HG03342 (cell line): ENCODE results near the gene TTC1.
"Not testable (repeated sequence)": the region's sequence is repeated elsewhere in the genome, so short reads cannot be mapped to it uniquely, and the experiment has no call there.

Experiments used
- ATAC-seq: cut with Tn5 transposase; IDR thresholded peaks from one replicate; pipeline ENCODE4 v1.9.1; 2021; ENCODE audit warnings: mild to moderate bottlenecking, moderate library complexity; ENCODE audit not compliant: unreplicated experiment

Gene TTC1, protein sequence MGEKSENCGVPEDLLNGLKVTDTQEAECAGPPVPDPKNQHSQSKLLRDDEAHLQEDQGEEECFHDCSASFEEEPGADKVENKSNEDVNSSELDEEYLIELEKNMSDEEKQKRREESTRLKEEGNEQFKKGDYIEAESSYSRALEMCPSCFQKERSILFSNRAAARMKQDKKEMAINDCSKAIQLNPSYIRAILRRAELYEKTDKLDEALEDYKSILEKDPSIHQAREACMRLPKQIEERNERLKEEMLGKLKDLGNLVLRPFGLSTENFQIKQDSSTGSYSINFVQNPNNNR

GRCh38 chr5:160008877-160009590, at the start of gene TTC1:
TSS of gene TTC1 (plus strand) at chr5:160009139. CDS start at chr5:160010529, 1,390 bp downstream.
- ATAC-seq, result peak; percentile 100

- ATAC-seq, result no peak
Measured at GRCh38 chr5:159961176-159962160, 47.5 kb upstream of the TTC1 start.

- ATAC-seq, result no peak
Measured at GRCh38 chr5:159962214-159962613, 46.7 kb upstream of the TTC1 start.

GRCh38 chr5:159963935-159964334, 45.0 kb upstream of the TTC1 start:
- ATAC-seq, result no peak

DNA sequence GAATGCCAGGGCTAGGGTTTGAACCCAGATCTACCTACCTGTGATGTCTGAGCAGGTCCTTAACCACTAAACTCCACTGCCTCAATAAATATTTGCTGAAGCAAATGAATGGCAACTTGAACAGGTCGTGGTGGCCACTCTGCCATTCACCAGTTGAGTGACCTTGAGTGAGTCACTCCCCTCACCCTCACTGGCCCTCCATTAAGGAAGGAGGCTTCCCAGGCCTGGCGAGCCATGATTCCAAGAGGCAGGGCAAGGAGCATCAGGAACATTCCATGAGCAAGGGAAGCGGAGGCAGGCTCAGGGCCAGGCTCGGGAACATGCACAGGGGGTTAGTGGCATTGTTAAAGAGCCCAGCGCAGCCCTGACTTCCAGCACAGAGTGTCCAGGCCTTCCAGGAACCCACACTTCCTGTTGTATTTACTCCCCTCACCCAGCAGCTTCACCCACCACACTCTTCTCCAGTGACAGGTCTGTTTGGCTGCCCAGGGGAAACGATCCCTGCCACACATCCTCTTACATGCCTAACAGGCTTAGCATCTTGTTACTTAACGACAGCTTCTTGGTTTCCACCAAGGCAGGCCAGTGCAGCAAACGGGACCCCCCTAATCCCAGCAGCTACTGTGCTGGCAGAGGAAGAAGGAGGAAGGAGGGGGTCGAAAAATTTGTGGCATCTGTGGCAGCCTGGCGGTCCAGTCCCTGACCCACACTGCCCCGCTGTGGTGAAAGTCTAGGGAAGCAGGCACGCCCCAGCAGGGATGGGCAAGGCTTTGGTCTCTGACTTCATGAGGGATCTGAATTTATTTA, 43.7 kb upstream of the TTC1 start:
- no peak for ATAC-seq

DNA sequence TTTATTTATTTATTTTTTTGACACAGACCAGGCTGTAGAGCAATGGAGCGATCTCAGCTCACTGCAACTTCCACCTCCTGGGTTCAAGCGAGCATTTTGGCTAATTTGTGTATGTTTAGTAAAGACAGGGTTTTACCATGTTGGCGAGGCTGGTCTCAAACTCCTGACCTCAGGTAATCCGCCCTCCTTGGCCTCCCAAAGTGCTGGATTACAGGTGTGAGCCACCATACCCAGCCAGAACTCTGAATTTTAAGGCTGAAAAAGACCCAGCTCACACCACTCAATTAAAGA, 43.2 kb upstream of the TTC1 start:
- not testable (repeated sequence) for ATAC-seq

DNA sequence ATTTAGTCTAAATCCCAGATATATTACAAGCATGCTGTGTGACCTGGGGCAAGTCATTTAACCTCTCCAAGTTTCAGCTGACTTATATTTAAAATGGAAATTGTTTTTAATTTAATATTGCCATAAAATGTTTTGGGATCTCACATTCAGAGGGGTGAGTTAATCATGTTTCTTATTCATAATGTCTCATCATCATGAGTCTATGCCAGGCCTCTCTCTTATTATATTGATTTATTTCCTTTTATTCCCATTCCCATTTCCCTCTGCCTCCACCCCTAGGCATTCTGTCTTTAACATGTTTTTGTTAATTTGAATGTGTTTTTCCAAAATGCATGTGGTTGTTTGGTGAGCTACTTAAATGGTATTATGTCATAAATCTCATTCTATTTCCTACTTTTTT, 39.0 kb upstream of the TTC1 start:
- no peak for ATAC-seq

DNA sequence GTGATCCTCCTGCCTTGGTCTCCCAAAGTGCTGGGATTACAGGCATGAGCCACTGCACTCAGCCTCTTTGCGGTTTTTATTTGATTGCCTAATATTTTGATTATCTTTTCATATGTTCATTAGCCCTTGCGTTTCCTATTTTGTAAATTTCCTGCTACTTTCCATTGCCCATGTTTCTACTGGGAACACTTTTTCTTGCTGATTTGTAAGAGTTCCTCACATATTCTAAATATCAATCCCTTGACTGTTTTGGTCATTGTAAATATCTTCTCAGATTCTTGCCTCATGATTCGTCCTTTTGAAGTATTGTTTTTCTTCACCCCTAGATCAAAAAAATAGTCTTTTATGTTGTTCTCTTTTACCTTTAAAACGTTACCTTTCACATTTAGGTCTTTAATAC, 37.9 kb upstream of the TTC1 start:
- no peak for ATAC-seq

DNA sequence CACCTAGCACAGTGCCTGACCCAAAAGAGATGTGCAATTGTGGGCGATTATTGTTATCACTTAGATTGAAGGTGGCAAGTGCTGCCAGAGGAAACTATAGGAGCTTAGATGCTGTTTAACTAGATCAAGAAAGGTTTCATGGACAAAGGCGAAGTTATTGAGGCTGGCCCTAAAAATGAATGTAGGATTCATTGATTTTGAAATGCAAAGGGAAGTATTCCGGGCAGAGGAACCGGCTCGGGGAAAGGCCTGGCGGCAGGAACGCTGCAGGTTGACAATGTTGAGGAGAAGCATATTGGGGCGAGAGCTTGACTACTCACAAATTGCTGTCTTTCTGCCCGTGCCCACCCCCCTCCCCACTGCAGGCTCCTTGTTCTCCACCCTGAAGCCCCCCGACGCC, 37.4 kb upstream of the TTC1 start:
- no peak for ATAC-seq

GRCh38 chr5:159971931-159972461, 36.9 kb upstream of the TTC1 start:
- ATAC-seq, result no peak

DNA sequence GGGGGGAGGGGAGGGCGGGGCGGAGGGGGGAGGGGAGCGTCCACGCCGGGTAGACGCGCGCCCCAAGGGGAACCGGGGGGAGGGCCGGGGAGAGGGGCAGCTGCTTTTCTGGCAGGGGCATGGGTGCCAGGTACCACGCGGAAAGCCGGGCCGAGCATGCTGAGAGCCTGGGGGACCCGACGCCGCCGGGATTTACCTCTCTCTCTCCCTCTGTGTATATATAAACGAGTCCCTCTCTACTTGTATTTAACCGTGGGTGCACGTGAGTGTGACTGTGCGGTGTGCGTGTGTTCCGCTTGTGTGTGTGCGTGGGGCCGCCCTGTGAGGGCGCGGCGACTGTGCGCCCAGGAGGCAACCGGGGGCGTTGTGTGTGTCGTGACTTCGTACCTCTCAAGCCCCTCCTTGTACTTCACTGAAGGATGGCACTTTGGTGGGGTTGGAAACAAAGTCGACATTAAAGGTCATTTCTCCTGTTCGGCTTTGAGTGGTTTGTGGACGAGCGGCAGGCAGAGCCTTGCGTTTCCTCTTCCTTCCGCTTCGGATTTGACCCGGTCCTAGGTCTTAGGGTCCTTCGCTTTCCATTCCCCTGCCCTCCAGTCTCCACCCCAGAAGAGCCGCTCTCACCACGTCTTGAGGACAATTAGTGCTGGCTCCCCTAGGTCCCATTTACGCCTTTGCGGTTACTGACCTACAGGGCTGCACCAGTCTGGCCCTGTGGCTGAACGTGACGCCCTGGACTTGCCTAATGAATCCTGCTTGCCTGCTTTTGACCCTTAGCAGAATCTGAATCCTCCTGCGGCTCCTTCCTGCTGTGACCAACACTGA, 36.2 kb upstream of the TTC1 start:
- ATAC-seq, result no peak

- ATAC-seq, result no peak
Measured at GRCh38 chr5:159975462-159976019, 33.4 kb upstream of the TTC1 start.

- ATAC-seq, result no peak
Measured at GRCh38 chr5:159976921-159977320, 32.0 kb upstream of the TTC1 start.

- ATAC-seq, result no peak
Measured at GRCh38 chr5:159978358-159978757, 30.6 kb upstream of the TTC1 start.

DNA sequence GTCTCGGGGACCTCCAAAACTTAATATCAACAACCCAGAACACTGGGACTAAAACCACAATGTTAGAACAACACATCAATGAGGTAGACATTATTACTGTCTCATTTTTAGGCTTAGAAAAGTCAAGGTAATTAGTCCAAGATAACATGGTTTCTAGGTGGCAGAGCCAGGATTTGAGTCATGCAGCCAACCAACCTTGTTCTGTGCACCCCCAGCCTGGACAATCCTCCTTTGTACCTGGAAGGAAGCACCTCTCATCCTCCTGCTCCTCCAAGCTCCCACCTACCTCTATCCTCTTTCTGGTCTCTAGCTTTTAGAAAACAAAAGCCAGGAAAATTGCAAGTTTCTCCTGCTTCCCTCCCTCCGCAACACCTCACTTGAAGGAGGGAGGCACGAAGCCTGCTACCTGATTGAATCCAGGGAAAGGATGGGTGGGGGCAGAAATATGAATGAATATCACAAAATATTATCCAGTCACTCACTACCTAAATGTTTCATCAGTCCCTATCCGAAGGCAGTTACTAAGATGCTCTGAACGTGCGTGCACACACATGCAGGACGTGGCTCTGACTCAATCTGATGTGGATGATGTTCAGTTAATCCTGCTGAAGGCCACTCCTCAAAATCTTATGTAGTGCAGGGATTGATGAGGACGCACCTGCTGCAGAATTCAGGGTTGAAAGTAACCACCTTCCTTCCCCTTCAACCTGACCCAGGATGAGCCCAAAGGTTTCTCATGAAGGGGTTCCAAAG, 26.3 kb upstream of the TTC1 start:
- no peak for ATAC-seq

DNA sequence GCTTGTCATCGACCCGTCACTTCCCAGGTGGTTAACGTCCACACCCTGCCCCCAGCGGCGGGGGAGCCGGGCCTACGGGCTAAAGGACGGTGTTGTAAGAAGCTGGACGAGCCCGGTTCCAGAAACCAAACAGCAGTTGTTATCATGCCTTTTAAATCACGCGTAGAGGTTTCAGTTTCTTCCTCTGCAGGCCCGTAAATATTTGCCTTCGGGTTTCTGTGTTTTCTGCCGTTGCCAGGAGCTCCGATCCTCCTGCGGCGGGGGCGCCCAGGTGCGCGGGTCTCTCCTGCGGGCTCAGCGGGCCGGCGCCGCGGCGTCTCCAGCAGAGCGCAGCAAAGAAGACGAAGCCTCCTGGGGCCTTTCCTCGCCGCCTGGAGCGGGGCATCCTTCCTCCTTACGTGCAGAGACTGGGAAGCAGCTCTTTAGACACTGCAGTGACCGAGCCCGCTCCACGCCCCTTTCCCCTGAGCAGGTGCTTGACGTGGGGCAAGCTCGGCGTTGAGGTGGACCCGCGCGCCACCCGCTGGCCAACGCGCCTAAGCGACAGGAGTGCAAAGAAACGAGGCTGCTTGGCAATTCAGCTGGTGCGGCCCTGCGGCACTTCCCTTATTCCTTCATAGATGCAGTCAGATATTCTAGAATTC, 21.8 kb upstream of the TTC1 start:
- peak; percentile 87 for ATAC-seq

GRCh38 chr5:159990506-159990905, 18.4 kb upstream of the TTC1 start:
- no peak for ATAC-seq

DNA sequence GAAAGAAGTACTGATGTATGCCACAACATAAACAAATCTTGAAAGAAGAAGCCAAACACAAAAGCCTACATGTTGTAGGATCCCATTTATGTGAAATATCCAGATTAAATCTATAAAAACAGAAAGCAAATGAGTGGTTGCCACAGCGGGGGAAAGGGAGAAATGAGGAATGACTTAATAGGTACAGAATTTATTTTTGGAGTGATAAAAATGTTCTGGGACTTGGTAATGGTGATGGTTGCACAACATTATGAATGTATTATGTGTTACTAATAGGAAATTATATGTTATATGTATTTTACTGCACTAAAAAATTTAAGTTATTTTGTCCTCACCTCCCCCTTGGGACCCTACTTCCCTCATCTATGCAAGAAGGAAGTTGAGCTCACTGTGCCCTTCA, 16.4 kb upstream of the TTC1 start:
- no peak for ATAC-seq
